HL-60 (cell line): ENCODE measurements around the gene PCA3.

ENCODE experiments used
- DNase-seq, 2 experiments: peaks; one replicate each; pipeline ENCODE4 v3.0.0-alpha.2; 2010 to 2020; ENCODE audit warnings: low read depth in 1 of 2, low spot score in 1 of 2
- H3K27ac ChIP-seq: fragments of 250-450 bp; sonication (Bioruptor Pico); replicated peaks from 2 replicates; pipeline ENCODE4 v1.5.1; 2020; ENCODE audit warnings: mild to moderate bottlenecking, moderate library complexity
- H3K27me3 ChIP-seq: fragments of 250-450 bp; sonication (Bioruptor Pico); 2 replicates; pipeline ENCODE4 v1.5.1; 2021; ENCODE audit warnings: mild to moderate bottlenecking, moderate library complexity; ENCODE audit not compliant: insufficient read depth, poor library complexity, severe bottlenecking
- H3K4me3 ChIP-seq: replicated peaks from 2 replicates; pipeline ENCODE4 v1.5.1; 2011; ENCODE audit warnings: mild to moderate bottlenecking, control low read depth, low read length; ENCODE audit not compliant: insufficient read depth
- CTCF ChIP-seq: IDR thresholded peaks from one replicate; pipeline ENCODE4 v1.5.1; 2011; ENCODE audit warnings: low read length, control low read depth, inconsistent platforms; ENCODE audit not compliant: insufficient read depth
- GABPA ChIP-seq: IDR thresholded peaks from 2 replicates; pipeline ENCODE4 v1.6.1; 2012; ENCODE audit warnings: low read depth
- POLR2AphosphoS5 ChIP-seq: IDR thresholded peaks from 2 replicates; pipeline ENCODE4 v1.6.1; 2012; ENCODE audit warnings: low read depth
- REST ChIP-seq: IDR thresholded peaks from 2 replicates; pipeline ENCODE4 v1.6.1; 2012; ENCODE audit warnings: low read depth; ENCODE audit not compliant: insufficient replicate concordance
- SPI1 ChIP-seq: IDR thresholded peaks from 2 replicates; pipeline ENCODE4 v1.6.1; 2012; ENCODE audit warnings: low read depth, mild to moderate bottlenecking, borderline replicate concordance

PCA3 gene

GRCh38 chr9:76759732-76760131, 4.5 kb upstream of the PCA3 start:
- DNase-seq, result no peak
- TF ChIP-seq GABPA (no peak), REST (no peak), SPI1 (no peak), CTCF (no peak), POLR2AphosphoS5 (no peak)
- no peak overlapping the region for H3K4me3 ChIP-seq
- peaks cover 2% of the 10 kb centered on the region for H3K27me3 ChIP-seq
- H3K27ac ChIP-seq, result no peak overlapping the region

- DNase-seq, result no peak
- no peak overlapping the region for H3K27ac ChIP-seq
- TF ChIP-seq POLR2AphosphoS5, result no peak
- no peak for TF ChIP-seq GABPA
- no peak overlapping the region for H3K4me3 ChIP-seq
- H3K27me3 ChIP-seq, result peaks cover 2% of the 10 kb centered on the region
Observed at GRCh38 chr9:76761448-76761847, 2.8 kb upstream of the PCA3 start.

DNA sequence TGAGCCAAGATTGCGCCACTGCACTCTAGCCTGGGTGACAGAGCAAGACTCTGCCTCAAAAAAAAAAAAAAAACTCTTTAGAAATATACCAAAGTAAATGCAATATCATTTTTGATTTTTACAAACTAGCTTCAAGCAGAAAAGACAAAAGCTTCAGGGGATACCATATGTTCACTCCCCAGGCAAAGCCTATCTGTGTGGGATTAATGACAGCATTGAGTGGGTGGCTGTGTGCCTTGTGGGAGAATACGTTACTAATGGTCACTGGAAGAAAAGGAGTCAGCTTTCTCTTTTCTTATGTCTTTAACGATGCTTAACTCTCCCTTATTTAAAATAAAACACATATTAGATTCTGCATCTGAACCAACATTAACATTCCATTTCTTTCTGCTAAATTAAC, 1.9 kb downstream of the PCA3 start:
- Histone ChIP-seq H3K27me3 (peaks cover 6% of the 10 kb centered on the region), H3K4me3 (no peak overlapping the region), H3K27ac (no peak overlapping the region)
- no peak for TF ChIP-seq SPI1
- TF ChIP-seq POLR2AphosphoS5, result no peak
- no peak for TF ChIP-seq REST
- no peak for TF ChIP-seq CTCF
- TF ChIP-seq GABPA, result no peak
- DNase-seq, result no peak

GRCh38 chr9:76772686-76773445, 8.6 kb downstream of the PCA3 start:
- H3K27ac ChIP-seq, result no peak overlapping the region
- H3K27me3 ChIP-seq, result peaks cover 4% of the 10 kb centered on the region
- no peak overlapping the region for H3K4me3 ChIP-seq
- TF ChIP-seq GABPA (no peak), POLR2AphosphoS5 (no peak), REST (no peak), CTCF (no peak), SPI1 (no peak)
- no peak for DNase-seq
